Activated naive CD8-positive, alpha-beta T cell treated with anti-CD3 and anti-CD28 coated beads, Interleukin-2, amount 50 U/mL, for 16 hours (primary cell): ENCODE data around the gene DCAF11.
"Not testable (repeated sequence)": the region's sequence is repeated elsewhere in the genome, so short reads cannot be mapped to it uniquely, and the experiment has no call there.

Experiments used
- DNase-seq: peaks from one replicate; pipeline ENCODE4 v3.0.0-alpha.2; 2020; ENCODE audit warnings: low read depth, low spot score

Gene DCAF11

DNA sequence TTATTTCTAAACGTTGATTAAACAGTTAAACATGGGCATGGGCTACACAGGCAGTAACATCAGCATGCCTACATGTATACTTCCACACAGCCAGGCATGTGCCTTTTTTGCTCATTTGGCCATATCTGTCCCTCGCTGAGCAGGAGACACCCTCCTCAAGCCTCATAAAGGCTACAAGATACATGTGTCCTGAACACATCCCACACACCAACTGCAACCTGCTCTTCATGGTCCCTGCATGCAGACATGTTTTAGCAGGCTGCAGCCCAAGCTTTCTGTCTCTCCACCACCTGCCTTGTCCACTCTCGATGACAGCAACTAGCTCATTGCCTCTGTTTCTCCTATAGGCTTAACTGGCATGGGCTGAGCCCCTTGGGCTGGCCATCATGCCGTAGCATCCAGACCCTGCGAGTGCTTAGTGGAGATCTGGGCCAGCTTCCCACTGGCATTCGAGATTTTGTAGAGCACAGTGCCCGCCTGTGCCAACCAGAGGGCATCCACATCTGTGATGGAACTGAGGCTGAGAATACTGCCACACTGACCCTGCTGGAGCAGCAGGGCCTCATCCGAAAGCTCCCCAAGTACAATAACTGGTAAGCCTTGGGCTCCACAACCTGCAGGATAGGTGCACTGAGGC lies 17.9 kb upstream of the DCAF11 start:
- no peak for DNase-seq

GRCh38 chr14:24098229-24098926 lies 16.2 kb upstream of the DCAF11 start:
- DNase-seq = no peak

DNA sequence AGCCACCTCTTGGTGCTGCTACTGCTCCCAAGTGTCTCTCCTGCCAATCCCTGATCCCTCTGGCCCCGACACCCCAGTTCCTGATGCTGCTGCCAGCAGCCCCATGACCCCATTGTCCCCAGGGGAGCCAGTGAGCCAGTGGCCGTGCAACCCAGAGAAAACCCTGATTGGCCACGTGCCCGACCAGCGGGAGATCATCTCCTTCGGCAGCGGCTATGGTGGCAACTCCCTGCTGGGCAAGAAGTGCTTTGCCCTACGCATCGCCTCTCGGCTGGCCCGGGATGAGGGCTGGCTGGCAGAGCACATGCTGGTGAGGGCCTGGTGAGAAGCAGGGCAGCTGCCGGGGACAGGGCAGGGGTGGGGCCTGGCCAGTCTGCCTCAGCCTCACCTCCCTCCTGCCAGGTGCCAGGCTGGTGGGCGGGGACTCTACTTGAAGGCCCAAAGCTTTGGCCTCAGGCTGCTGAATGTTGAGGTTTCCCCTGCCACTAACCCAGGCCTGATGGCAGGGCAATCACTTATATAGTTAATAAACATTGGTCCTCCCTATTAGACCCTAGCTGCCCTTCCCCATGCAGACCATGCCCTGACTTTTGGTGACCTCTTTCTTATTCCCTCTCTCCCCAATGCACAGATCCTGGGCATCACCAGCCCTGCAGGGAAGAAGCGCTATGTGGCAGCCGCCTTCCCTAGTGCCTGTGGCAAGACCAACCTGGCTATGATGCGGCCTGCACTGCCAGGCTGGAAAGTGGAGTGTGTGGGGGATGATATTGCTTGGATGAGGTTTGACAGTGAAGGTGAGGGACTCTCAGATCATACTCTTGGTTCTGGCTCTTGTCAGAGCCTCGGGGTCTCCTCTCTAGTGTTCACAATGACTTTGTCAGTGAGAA lies 15.4 kb upstream of the DCAF11 start:
- no peak for DNase-seq

DNA sequence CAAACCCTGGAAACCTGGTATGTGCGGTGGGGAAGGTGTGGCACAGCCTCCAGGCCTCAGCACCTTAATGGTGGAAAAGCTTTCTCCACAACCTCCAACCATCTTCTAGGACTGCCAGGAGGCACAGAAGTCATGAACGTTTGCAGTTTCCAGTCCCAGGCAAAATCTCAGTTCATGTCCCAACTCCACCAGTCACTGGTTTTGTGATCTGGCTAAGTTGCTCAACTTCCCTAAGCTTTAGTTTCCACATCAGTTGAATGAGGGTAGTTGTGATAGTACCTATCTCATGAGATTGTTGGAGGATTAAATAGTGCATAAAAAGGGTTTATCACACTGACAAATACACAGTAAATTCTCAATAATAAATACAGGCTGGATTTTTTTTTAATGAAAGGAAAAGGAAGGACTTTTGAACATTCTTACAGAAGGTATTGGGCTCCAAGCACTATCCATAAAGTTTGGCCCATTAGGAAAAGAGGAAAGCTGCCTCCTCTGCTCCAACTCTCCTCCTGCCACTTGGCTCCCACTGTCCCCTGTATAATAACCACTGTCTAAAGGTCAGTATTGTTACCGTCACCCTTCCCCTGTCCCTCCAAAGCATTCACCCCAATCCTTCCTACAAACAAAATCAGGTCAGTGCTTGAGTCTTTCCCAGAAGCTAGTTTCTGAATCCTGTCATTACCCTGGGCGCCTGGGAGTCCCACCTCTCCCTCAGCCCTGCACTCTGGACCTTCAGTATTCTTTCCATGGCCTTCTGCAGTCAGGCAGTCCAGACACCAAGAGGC lies 14.2 kb upstream of the DCAF11 start:
- no peak for DNase-seq

- no peak for DNase-seq
Observed at GRCh38 chr14:24100982-24101494, 13.5 kb upstream of the DCAF11 start.

GRCh38 chr14:24102357-24103048 lies 12.1 kb upstream of the DCAF11 start:
- DNase-seq = no peak

DNA sequence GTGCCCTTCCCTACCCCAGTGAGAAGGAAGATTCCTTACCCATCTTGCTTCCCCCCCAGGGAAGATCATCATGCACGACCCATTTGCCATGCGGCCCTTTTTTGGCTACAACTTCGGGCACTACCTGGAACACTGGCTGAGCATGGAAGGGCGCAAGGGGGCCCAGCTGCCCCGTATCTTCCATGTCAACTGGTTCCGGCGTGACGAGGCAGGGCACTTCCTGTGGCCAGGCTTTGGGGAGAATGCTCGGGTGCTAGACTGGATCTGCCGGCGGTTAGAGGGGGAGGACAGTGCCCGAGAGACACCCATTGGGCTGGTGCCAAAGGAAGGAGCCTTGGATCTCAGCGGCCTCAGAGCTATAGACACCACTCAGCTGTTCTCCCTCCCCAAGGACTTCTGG lies 11.1 kb upstream of the DCAF11 start:
- no peak for DNase-seq

GRCh38 chr14:24105609-24106239 lies 8.9 kb upstream of the DCAF11 start:
- not testable (repeated sequence) for DNase-seq

DNA sequence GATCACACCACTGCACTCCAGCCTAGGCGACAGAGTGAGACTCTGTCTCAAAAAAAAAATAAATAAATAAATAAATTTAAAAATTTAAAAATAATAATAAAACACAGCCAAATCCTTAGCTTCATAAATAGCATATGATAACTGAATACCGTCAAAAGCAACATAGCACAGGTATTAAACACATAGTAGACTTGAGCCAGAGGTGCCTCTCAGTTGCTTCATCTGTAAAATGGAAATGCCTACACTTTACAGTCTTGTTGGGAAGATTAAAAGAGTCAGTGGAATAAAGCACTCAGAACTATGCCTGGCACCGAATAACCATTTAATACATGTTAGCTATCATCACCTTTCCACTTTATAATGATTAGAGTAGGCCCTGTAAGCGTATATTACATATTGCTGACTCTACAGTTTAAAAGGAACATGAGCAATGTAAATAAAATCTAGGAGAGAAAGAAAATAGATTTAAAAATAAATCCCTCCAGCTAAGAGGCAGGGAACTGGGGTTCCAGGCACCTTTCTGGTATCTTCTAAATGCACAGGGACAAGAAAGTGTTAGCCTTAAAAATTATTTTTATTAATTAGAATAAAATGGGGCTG lies 7.8 kb upstream of the DCAF11 start:
- DNase-seq = no peak

DNA sequence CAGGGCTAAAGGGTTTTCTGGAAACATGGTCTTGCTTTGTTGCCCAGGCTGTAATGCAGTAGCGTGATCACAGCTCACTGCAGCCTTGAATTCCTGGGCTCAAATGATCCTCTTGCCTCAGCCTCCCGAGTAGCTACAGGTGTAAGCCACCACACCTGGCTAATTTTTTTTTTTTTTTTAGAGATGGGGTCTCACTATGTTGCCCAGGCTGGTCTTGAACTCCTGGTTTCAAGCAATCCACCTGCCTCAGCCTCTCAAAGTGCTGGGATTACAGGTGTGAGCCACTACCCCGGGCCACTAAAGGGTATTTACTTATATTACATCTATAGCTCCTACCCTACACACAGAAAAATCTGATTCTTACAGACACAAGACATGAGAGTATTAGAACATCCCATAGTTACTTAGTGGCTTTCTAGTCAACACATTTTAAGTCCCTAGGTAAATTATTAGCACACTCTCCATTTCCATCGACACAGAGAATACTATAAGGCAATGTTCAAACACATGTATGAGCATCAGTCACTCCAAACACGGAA lies 6.2 kb upstream of the DCAF11 start:
- DNase-seq = no peak

DNA sequence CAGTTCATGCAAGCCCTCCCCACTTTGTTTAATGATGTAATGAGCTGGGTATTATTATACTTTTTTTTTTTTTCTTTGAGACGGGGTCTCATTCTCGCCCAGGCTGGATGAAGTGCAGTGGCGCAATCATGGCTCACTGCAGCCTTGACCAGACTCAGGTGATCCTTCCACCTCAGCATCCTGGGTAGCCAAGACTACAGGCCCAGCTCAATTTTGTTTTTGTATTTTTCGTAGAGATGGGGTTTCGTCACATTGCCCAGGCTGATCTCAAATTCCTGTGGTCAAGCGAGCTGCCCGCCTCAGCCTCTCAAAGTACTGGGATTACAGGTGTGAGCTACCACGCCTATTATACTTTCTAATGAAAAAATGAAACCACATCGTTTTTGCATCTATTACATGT lies 4.5 kb upstream of the DCAF11 start:
- DNase-seq = no peak

DNA sequence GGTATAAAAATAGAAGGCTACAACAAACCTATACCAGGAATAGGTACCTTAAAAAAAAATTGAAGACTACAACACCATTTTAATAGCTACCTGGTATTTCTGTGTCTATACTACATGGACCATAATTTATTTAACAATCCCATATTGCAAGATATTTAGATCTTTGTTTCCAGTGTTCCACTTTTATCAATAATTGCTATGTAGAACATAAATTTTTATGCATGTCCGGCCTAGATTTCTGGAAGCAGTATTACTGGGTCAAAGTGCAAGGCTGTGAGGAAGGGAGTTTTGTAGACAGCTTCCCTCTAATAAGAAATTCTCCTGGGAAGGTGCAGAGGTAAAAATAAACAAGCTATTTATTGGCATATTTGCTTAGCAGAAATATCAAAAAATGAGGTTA lies 4.1 kb upstream of the DCAF11 start:
- DNase-seq = no peak

DNA sequence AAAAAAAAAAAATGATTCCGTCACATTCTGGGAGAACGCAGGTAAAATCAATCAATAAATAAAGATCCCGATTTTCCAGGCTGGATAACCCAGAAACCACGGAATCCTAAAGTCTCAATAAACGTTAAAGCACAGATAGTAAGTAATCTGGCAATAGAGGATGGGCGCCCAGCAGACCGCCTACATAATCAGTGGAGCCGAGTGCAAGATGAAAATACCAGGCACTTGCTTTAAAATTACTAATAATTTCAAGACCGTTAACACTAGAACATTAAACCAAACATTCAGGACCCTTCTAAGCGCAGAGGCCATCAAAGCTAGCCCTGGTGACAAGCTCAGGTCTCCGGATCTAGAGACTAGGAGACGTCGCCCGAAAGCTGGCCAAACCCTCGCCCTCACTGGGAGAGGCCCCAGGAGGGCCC lies 1.2 kb upstream of the DCAF11 start:
- no peak for DNase-seq

GRCh38 chr14:24113801-24114531 lies 611 bp upstream of the DCAF11 start:
- peak; percentile 41 for DNase-seq

DNA sequence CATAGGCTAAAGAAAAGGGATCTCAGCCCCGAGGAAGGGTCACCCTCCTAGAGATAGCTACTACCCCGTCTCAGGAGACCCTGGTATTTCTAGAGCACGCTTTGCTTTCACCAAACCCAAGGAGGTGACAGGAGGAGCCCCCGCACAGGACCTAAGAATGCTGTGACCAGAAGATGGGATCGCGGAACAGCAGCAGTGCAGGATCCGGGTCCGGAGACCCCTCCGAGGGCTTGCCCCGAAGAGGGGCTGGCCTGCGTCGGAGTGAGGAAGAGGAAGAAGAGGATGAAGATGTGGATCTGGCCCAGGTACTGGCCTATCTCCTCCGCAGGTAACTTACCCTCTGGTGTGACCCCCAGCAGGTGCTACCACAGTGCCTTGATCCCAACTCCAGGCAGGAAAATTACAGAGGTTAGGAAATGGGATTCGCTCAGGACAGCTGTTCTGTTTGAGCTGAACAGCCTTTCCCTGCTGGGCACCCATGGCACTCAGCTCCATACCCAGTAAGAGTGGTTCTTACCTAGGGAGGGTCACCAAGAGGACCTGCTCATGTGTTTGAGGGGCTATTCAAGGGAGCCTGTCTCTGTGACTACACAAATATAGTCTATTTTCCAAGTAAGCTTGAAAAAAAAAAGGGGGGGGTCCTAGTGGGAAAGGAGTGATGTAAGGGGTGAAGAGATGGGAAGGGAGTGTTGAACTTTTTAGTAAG lies 998 bp downstream of the DCAF11 start:
- no peak for DNase-seq

DNA sequence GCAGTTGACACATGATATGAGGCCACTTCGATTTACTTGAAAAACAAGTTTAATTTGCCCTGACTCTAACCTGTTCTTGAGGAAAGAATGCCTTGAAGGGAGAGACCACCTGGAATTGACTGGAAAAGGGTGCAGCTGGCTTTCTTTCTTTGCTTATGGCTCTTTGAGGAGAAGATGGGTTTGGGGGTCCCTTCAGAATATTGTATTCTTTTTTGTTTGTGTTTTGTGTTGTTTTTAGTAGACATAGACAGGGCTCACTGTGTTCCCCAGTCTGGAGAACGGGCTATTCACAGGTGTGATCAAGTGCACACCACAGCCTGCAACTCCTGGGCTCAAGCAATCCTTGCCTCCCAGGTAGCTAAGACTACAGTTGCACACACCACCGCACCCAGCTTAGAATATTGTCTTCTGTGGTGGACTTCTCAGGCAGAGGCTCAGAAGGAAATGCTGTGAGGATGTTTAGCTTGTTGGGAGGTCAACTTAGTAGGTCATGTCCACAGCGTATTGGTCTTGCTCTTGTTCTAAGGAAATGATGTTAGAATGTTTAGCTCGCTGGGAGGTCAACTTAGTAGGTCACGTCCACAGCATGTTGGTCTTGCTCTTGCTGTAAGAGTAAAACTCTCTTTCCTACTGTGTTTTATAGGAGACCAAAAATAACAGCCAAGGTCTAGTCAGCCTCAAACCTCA lies 1.7 kb downstream of the DCAF11 start:
- no peak for DNase-seq

GRCh38 chr14:24117179-24117578 lies 2.6 kb downstream of the DCAF11 start:
- no peak for DNase-seq

- no peak for DNase-seq
Observed at GRCh38 chr14:24119691-24120090, 5.1 kb downstream of the DCAF11 start.
